Endothelial cell of umbilical vein (primary cell): ENCODE results near the gene RUNX2. TPM values are rescaled to one million over a fixed set of nuclear protein-coding genes. Genes with fewer than 3 reads are reported as not detected.

Experiments used
- BruUV-seq: library from RNA; stranded (reverse); fragments of 400-500 nt; replicated peaks from 2 replicates; lab custom pipeline; 2021; lab: Mats Ljungman, UMichigan
- CTCF ChIA-PET: fragments of 300-600, 350-600 bp; sonication (Branson Sonifier 250); formaldehyde crosslinking; loops from one replicate; lab custom pipeline; 2021; ENCODE audit warnings: antibody characterized with exemption, inconsistent platforms; lab: Charles Lee
- POLR2A ChIA-PET: fragments of 300-600, 350-600 bp; sonication (Branson Sonifier 250); formaldehyde crosslinking; loops from one replicate; lab custom pipeline; 2021; ENCODE audit warnings: antibody characterized with exemption, inconsistent platforms; lab: Charles Lee
- DNase-seq: peaks from one replicate; pipeline ENCODE4 v3.0.0-alpha.2; 2011; ENCODE audit warnings: low read depth, low spot score
- FAIRE-seq: peaks from 2 replicates; lab custom pipeline; 2011; peaks lifted over from hg19 to GRCh38; lab: Jason Lieb, UNC
- H2AFZ ChIP-seq: 2 replicates; pipeline ENCODE4 v1.6.0; 2012; ENCODE audit warnings: low read depth, low read length, control low read depth, inconsistent platforms
- H3K27ac ChIP-seq: 2 replicates; pipeline ENCODE4 v1.5.1; 2011; ENCODE audit warnings: low read depth, mild to moderate bottlenecking, control low read depth, low read length, moderate library complexity; ENCODE audit not compliant: insufficient read depth
- H3K27me3 ChIP-seq, 2 experiments: 2 replicates each; pipeline versions ENCODE4 v1.6.0 to v1.6.1; 2011; ENCODE audit warnings: low read length in 2 of 2, mixed read lengths in 1 of 2; ENCODE audit not compliant: control insufficient read depth in 2 of 2, insufficient read depth in 2 of 2
- H3K36me3 ChIP-seq, 2 experiments: 2 replicates in 1 of 2; 3 replicates in 1 of 2; pipeline ENCODE4 v1.5.1; 2011; ENCODE audit warnings: low read length in 2 of 2, mild to moderate bottlenecking in 1 of 2, moderate library complexity in 1 of 2; ENCODE audit not compliant: control insufficient read depth in 2 of 2, insufficient read depth in 2 of 2; ENCODE audit errors: extremely low read depth in 1 of 2
- H3K4me1 ChIP-seq: 3 replicates; pipeline ENCODE4 v1.5.1; 2011; ENCODE audit warnings: mild to moderate bottlenecking, low read length; ENCODE audit not compliant: control insufficient read depth, insufficient read depth; ENCODE audit errors: extremely low read depth
- H3K4me2 ChIP-seq: 2 replicates; pipeline ENCODE4 v1.6.1; 2011; ENCODE audit warnings: low read length, control low read depth, mixed read lengths; ENCODE audit not compliant: insufficient read depth
- H3K4me3 ChIP-seq, 3 experiments: fragments of 200-600 bp in 1 of 3; sonication (generic), shearing (Covaris generic) in 1 of 3; replicated peaks in 1 of 3; 2 replicates each; pipeline ENCODE4 v1.5.1; 2011 to 2016; ENCODE audit warnings: control low read depth in 3 of 3, low read length in 3 of 3, mild to moderate bottlenecking in 2 of 3, inconsistent platforms in 1 of 3, low read depth in 1 of 3, moderate library complexity in 1 of 3; ENCODE audit not compliant: insufficient read depth in 1 of 3
- H3K79me2 ChIP-seq: 2 replicates; pipeline ENCODE4 v1.6.0; 2012; ENCODE audit warnings: low read length, inconsistent platforms; ENCODE audit not compliant: control insufficient read depth, insufficient read depth
- H3K9ac ChIP-seq: replicated peaks from 2 replicates; pipeline ENCODE3; 2011; ENCODE audit warnings: low read length, control low read depth; ENCODE audit not compliant: insufficient read depth; ENCODE audit errors: extremely low read depth
- H3K9me1 ChIP-seq: replicated peaks from 3 replicates; pipeline ENCODE4 v1.6.0; 2011; ENCODE audit warnings: mild to moderate bottlenecking, low read length; ENCODE audit not compliant: control insufficient read depth, insufficient read depth; ENCODE audit errors: extremely low read depth
- H3K9me3 ChIP-seq: replicated peaks from 2 replicates; pipeline ENCODE4 v1.5.1; 2012; ENCODE audit warnings: low read length, inconsistent platforms; ENCODE audit not compliant: control insufficient read depth, insufficient read depth
- H4K20me1 ChIP-seq: replicated peaks from 2 replicates; pipeline ENCODE3; 2011; ENCODE audit warnings: mild to moderate bottlenecking, low read length; ENCODE audit not compliant: control insufficient read depth, insufficient read depth; ENCODE audit errors: extremely low read depth
- EZH2 ChIP-seq: IDR thresholded peaks from 2 replicates; pipeline ENCODE4 v1.6.1; 2012; ENCODE audit warnings: borderline replicate concordance, low read depth, mild to moderate bottlenecking, moderate library complexity, low read length, inconsistent platforms; ENCODE audit not compliant: severe bottlenecking
- FOS ChIP-seq: IDR thresholded peaks from 2 replicates; pipeline ENCODE4 v1.6.1; 2011; ENCODE audit warnings: mild to moderate bottlenecking, low read length, moderate library complexity, borderline replicate concordance; ENCODE audit not compliant: insufficient read depth
- GATA2 ChIP-seq: IDR thresholded peaks from 2 replicates; pipeline ENCODE4 v1.7.0; 2011; ENCODE audit warnings: low read depth, mild to moderate bottlenecking, moderate library complexity, mixed read lengths, low read length; ENCODE audit not compliant: insufficient read length, insufficient read depth
- JUN ChIP-seq: IDR thresholded peaks from 2 replicates; pipeline ENCODE4 v1.6.1; 2011; ENCODE audit warnings: borderline replicate concordance, low read depth; ENCODE audit not compliant: insufficient read length, insufficient read depth
- MYC ChIP-seq: IDR thresholded peaks from one replicate; pipeline ENCODE4 v1.6.1; 2011; ENCODE audit warnings: mild to moderate bottlenecking, low read depth, low read length
- POLR2A ChIP-seq: IDR thresholded peaks from 2 replicates; pipeline ENCODE4 v1.6.1; 2012; ENCODE audit warnings: low read depth, mild to moderate bottlenecking, control low read depth, low read length
- POLR2AphosphoS5 ChIP-seq: IDR thresholded peaks from 2 replicates; pipeline ENCODE4 v1.6.1; 2012; ENCODE audit warnings: low read depth, mild to moderate bottlenecking, control low read depth, low read length, moderate library complexity; ENCODE audit not compliant: insufficient read depth
- dilution Hi-C: fragments of 300-500 bp; cut with MboI; formaldehyde crosslinking; loops from one replicate; pipeline ENCODE4 v1.15.0; 2019; ENCODE audit warnings: low sequenced_read_pairs; ENCODE audit not compliant: extremely low pct_ligation_motif_present
- intact Hi-C: fragments of 100-400 bp; cut with micrococcal nuclease; formaldehyde crosslinking; loops from one replicate; pipeline ENCODE4 v1.10.0; 2022
- polyA plus RNA-seq, 4 experiments: library from polyadenylated mRNA; depleted of rRNA in 3 of 4; stranded (reverse) in 3 of 4; unstranded in 1 of 4; fragments of >200 nt; gene quantifications; 2 replicates each; pipeline versions ENCODE4 v1.2.1 to v1.2.3, GENCODE V29; 2011 to 2012; ENCODE audit warnings: missing spikeins in 1 of 4
- total RNA-seq: library from RNA; stranded (reverse); gene quantifications from 2 replicates; pipeline ENCODE4 v1.2.3, GENCODE V29; 2021
- TF ChIP-seq, protein P1 (sequence below): IDR thresholded peaks from 2 replicates; pipeline ENCODE4 v1.6.1; 2011; ENCODE audit not compliant: insufficient read depth, insufficient read length
- TF ChIP-seq, protein P2 (sequence below), 2 donors: IDR thresholded peaks; 1 replicate in 1 of 2; 2 replicates in 1 of 2; pipeline ENCODE4 v1.5.1; 2011; ENCODE audit warnings: low read length in 2 of 2, mild to moderate bottlenecking in 2 of 2, moderate library complexity in 2 of 2, control low read depth in 1 of 2, inconsistent platforms in 1 of 2, low read depth in 1 of 2; ENCODE audit not compliant: insufficient read depth in 1 of 2; ENCODE audit errors: extremely low read depth in 1 of 2

RUNX2 gene
- total and polyA plus RNA-seq, 2 donors (not counting 3 experiments of a cell fraction or from before 2014, with no cell fraction given), result 0.06 TPM; not detected in 1

DNA sequence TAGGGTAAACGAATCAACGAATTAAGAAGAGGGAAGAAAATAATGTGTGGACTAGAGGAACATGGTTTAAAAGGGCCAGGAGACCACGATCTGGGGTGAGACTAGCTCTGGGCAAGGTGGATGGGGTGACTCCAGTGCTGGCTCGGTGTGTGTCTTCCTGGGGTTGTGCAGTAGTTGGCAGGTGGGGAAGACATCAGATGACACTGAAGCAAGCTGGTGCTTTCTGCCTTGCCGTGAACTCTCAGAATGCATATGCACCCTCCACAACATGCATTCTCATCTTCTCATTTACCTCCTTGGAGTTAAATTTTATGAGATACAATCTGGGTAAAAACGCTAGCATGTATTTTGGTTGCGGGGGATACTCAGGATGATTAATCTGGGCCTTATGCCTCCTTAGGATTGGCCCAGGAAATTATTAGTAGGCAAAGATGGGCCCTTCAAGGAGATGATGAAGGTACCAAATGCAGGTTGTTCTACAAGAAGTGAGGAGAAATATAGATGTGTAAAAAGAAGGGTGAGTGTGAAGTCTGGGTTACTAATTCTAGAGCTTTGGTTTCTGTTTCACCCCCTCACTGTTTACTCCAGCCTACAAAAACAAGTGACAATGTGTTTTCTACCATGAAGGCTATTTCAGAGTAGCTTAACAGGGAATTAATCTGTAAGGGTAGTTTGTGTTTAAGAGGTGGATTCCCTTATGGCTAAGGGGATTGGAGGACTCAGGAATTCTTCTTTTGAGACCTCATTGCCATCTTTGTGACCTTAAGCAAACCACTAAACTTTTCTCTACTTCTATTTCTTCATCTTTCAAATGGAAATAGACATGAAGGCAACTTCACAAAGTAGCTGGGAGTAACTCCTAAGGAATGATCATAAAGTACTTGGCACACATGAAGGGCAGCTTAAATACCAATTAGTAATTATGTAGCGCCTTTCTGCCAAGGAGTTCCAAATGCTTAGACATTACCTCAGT lies 120.6 kb downstream of the RUNX2 start:
- ChIA-PET CTCF (interaction anchor here (1.2 kb wide), 1 partner anchor 30 kb away, joined by 3 read pairs; no protein-coding TSS in a partner anchor), POLR2A (no interaction called here)
- Histone ChIP-seq H2AFZ (no peak overlapping the region), H3K79me2 (no peaks in the 10 kb centered on the region), H3K27ac (no peak overlapping the region), H4K20me1 (no peaks in the 10 kb centered on the region), H3K27me3 (no peaks in the 10 kb centered on the region), H3K4me2 (no peak overlapping the region), H3K36me3 (no peaks in the 10 kb centered on the region), H3K4me1 (peaks cover 34% of the 10 kb centered on the region), H3K4me3 (no peak overlapping the region), H3K9me3 (no peaks in the 10 kb centered on the region), H3K9me1 (no peaks in the 10 kb centered on the region), H3K9ac (no peak overlapping the region)
- BruUV-seq, result no TSS peak
- intact Hi-C loops, result no loop called here
- no peak for TF ChIP-seq POLR2AphosphoS5
- TF ChIP-seq, protein P1, sequence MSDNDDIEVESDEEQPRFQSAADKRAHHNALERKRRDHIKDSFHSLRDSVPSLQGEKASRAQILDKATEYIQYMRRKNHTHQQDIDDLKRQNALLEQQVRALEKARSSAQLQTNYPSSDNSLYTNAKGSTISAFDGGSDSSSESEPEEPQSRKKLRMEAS, result no peak
- dilution Hi-C loops, result no loop called here
- FAIRE-seq (no peak), DNase-seq (no peak)

DNA sequence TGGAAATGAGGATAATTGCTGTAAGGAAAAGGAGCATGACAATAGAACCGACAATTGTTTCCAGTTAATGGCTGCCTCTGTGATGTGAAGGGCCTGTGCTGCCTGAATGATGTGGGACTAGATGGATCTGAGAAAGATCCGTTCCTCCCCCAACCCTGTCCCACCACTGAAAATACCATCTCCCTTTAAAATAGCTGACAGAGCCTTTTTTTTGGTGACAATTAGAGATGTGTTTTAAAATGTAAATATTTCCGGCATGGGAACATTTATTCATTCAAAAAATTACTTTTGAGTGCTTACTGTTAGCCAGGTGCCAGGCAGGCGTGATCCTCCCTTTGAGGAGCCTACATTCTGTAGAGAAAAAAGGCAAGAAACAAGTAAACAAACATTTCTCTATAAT lies 122.0 kb downstream of the RUNX2 start:
- TF ChIP-seq, protein P2, sequence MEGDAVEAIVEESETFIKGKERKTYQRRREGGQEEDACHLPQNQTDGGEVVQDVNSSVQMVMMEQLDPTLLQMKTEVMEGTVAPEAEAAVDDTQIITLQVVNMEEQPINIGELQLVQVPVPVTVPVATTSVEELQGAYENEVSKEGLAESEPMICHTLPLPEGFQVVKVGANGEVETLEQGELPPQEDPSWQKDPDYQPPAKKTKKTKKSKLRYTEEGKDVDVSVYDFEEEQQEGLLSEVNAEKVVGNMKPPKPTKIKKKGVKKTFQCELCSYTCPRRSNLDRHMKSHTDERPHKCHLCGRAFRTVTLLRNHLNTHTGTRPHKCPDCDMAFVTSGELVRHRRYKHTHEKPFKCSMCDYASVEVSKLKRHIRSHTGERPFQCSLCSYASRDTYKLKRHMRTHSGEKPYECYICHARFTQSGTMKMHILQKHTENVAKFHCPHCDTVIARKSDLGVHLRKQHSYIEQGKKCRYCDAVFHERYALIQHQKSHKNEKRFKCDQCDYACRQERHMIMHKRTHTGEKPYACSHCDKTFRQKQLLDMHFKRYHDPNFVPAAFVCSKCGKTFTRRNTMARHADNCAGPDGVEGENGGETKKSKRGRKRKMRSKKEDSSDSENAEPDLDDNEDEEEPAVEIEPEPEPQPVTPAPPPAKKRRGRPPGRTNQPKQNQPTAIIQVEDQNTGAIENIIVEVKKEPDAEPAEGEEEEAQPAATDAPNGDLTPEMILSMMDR (IDR thresholded peaks at IDR 0.05; ENCODE audit: extremely low read depth in 1 of 2, insufficient read depth in 1 of 2, low read depth in 1 of 2, low read length in 2 of 2), result no peak
- TF ChIP-seq JUN (no peak), GATA2 (no peak), EZH2 (no peak), POLR2A (no peak), MYC (no peak), FOS (no peak), POLR2AphosphoS5 (no peak)
- TF ChIP-seq, protein P1, result no peak
- H3K9me3 ChIP-seq, result no peaks in the 10 kb centered on the region
- no peak overlapping the region for H3K4me3 ChIP-seq
- no peak for FAIRE-seq
- H3K36me3 ChIP-seq, result no peaks in the 10 kb centered on the region
- H3K27ac ChIP-seq, result no peak overlapping the region
- ChIA-PET POLR2A (no interaction called here), CTCF (no interaction called here)
- no peaks in the 10 kb centered on the region for H3K79me2 ChIP-seq
- no peak for DNase-seq
- H3K9me1 ChIP-seq, result no peaks in the 10 kb centered on the region
- dilution Hi-C loops, result no loop called here
- no TSS peak for BruUV-seq
- H3K27me3 ChIP-seq, result no peaks in the 10 kb centered on the region
- H3K4me2 ChIP-seq, result no peak overlapping the region
- H2AFZ ChIP-seq, result no peak overlapping the region
- intact Hi-C loops, result no loop called here
- H3K9ac ChIP-seq, result no peak overlapping the region
- H3K4me1 ChIP-seq, result peaks cover 41% of the 10 kb centered on the region
- no peaks in the 10 kb centered on the region for H4K20me1 ChIP-seq
